Activated T-cell treated with anti-CD3 and anti-CD28 coated beads for 48 hours (primary cell): Measurements from ENCODE around the gene JCHAIN.
"Not testable (repeated sequence)": the region's sequence is repeated elsewhere in the genome, so short reads cannot be mapped to it uniquely, and the experiment has no call there.

ENCODE experiments used
- DNase-seq: peaks from one replicate; pipeline ENCODE4 v3.0.0-alpha.2; 2020; ENCODE audit warnings: low read depth

Gene JCHAIN

DNA sequence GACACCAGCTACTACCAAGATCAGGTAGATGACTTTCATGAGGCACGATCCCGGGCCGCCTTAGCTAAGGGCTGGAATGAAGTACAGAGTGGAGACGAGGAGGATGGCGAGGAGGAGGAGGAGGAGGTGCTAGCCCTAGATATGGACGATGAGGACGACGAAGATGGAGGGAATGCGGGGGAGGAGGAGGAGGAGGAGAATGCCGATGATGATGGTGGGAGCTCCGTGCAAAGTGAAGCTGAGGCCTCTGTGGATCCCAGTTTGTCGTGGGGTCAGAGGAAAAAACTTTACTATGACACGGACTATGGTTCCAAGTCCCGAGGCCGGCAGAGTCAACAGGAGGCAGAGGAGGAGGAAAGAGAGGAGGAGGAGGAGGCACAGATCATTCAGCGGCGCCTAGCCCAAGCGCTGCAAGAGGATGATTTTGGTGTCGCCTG is 22.5 kb upstream of the JCHAIN start:
- no peak for DNase-seq

- peak; percentile 90 for DNase-seq
Measured at GRCh38 chr4:70687821-70688794, 21.8 kb upstream of the JCHAIN start, which contains the start of gene UTP3. TSS of gene UTP3 (plus strand) at chr4:70688532. CDS start at chr4:70688678, 146 bp downstream.

- DNase-seq = no peak
Measured at GRCh38 chr4:70687392-70687791, 21.1 kb upstream of the JCHAIN start.

GRCh38 chr4:70682142-70682541 is 15.8 kb upstream of the JCHAIN start:
- not testable (repeated sequence) for DNase-seq

DNA sequence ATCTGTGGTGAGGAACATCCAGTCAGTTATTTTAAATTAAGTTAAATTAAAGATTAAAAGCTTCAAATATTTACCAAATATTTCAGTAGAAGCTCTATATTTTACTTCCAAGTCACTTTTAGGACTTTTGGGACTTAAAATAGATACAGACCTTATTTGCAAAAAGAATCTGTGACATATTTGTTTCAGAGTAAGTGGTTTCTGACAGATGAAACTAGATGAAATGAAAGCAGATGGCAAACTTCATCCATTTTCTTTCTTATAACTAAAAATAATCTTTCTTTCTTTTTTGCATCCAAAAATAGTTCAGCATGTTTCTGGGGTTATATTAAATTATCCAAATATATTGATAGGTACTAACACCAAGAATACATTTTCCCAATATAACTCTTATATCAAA is 15.4 kb upstream of the JCHAIN start:
- no peak for DNase-seq

- no peak for DNase-seq
Measured at GRCh38 chr4:70680934-70681333, 14.6 kb upstream of the JCHAIN start.

DNA sequence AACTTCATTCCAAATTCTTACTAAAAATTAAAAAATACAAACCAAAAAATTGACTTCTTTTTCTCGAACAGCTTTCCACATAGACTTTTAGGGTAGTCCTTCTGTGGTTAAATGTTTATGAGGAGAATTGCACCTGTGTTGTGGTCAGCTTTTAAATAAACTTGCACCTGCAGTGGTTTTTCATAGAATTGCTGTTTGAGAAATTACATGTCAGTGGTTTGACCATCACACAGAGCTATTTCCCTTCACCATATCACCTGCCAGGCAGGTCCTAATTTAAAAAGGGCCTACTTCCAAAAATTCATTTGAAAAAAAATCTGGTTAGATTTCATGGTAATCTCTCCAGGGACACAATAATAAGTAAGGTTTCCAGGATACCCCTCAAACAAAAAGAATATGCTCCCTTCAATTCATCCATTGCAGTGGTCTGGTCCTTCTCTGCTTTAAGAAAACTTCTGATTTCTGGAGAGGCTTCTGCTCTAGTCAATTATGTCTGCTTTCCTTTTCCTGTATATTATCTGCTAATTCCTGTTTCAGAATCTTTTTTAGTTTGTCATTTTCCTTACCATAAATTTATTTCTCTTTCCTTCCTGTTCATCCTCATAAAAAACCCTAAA is 12.2 kb upstream of the JCHAIN start:
- no peak for DNase-seq

GRCh38 chr4:70676554-70677090 is 10.3 kb upstream of the JCHAIN start:
- no peak for DNase-seq

GRCh38 chr4:70674731-70675130 is 8.4 kb upstream of the JCHAIN start:
- no peak for DNase-seq

DNA sequence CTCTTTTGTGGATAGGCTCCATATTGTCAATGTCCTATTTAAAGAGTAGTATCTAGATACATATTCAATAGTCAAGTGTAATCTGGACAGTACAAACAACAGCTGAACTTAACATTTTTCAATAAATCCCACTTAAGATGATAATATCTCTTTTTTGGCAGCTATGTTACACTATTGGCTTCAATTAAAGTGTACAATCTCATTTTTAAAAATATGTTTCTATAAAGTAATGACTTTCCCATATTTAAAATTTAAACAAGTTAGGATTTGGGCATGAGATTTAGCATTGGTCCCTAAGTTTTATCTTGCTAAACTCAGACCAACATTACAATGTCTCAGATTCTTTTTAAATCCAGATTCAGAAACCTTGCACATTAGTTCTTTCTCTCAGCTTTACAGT is 7.9 kb upstream of the JCHAIN start:
- DNase-seq = no peak

DNA sequence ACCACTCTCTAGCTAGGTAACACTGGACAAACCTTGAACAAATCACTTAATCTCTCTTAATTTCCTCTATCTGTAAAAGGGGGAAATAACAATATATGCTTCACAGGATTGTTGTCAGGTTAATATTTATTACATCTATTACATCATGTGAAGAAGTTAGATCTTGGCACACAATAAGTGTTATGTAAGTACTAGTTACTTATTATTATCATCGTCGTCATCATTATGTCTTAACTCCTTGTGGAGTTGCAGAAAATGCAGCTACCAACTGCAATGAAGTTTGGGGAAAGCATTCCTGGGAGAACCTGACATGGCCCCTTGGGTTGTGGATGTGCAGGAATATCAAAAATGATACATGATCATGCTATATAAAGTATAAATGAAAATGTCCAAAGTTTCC is 4.8 kb upstream of the JCHAIN start:
- no peak for DNase-seq

DNA sequence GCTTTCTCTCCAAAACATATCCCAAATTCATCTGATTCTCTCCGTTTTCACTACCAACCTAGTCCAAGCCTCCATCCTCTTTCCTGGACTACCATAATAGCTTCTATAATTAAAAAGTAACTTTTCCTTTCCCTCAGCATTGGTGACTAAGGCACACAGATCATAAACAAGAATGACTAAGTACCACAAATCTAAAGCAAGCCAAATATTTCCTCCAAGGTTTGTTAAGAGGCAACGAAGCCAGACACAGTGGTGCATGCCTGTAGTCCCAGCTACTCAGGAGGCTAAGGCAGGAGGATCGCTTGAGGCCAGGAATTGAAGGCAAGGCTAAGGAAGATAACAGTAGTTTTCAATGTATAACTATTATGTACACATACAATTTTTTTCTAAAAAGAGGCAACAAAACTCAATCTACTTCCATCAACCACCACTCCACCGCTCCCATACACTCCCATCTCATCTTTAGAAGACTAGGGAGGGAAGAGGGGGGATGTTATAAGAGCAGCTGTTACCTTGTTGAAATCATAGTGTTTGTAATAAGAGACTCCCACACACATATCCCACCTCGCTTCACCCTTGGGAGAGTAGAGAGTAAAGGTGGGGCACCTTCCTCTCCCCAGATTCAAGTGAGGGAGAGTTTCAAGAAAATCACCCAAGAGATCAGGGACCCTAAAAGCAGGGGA is 4.2 kb upstream of the JCHAIN start:
- DNase-seq = no peak

GRCh38 chr4:70667740-70668535 is 1.6 kb upstream of the JCHAIN start:
- no peak for DNase-seq

- DNase-seq = peak; percentile 12
Measured at GRCh38 chr4:70661309-70661922, 4.9 kb downstream of the JCHAIN start.

DNA sequence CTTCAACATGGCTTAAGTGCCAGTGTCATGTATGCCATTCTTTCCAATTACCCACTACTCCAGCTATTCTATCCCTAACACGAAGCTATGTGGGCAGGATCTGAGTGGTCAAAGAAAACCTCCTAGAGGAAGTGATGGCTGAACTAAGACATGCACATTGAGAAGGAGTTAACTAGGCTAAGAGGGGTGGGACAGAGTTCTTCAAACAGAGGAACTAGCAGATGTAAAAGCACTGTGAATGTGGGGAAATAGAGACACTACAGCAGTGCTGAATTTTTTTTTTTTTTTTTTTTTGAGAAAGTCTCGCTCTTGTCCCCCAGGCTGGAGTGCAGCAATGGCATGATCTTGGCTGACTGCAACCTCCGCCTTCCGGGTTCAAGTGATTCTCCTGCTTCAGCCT is 6.2 kb downstream of the JCHAIN start:
- DNase-seq = no peak

- no peak for DNase-seq
Measured at GRCh38 chr4:70658418-70658817, 7.9 kb downstream of the JCHAIN start.

DNA sequence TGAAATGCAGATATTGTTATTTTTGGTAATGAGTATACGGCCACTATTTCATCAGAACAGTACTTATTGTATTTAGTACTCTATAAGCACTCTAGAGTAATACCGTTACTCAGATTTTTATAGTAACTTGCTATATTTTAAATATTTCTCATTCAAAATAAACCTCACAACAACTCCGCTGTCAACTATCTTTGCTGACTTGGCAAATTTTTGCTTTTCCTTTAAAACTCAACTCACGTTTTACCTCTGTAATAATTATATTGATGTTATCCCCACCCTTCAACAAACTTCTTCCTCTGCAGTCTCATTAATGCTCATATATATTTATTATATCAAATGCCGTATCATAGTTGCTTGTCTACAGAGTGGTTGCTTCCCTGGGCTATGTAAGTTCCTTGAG is 9.0 kb downstream of the JCHAIN start:
- no peak for DNase-seq

GRCh38 chr4:70654605-70655011 is 11.7 kb downstream of the JCHAIN start:
- DNase-seq = no peak

DNA sequence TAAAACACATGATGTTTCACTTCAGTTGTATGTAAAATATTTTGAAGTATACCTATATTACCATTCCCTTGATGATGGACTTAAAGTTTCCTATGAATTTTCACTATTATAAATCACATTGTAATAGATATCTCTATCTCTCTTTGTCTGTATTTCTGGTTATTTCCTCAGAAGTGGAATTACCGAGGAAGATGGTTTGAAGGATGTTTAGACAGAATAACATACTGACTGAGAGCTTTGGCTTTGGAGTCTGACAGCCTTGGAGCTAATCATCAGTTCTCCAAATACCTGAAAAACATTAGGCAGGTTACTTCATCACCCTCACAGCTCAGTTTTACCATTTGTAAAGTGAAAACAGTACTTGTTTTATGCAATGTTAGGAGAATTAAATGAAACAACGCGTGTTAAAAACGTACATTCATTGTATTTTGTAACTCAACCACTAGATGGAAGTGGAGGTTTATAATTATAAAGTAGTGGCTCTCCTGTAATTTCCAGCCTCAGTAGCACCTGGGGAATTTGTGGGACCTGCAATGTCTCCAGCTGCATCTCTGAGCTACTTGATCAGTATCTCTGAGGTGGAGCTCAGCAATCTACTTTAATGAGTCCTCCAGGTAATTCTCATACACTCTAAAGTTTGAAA is 14.3 kb downstream of the JCHAIN start:
- DNase-seq = no peak

- not testable (repeated sequence) for DNase-seq
Measured at GRCh38 chr4:70650741-70651140, 15.6 kb downstream of the JCHAIN start.

DNA sequence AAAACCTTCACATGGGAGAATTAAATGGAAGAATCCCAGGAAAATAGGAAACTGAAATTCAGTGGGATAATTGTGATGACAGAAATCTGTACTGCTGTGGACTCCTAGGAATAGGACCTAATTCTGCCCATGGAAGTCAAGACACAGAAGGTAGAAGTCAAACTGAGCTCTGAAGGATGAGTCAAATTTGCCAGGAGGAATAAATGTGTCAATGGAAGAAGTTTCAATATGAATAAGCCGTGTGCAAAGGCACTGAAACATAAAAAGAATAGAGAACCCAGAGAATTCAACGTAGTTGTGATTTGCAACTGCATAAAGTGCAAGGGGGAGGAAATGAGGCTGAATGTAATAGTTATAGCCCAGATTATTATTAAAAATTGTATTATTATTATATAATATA is 26.1 kb downstream of the JCHAIN start:
- no peak for DNase-seq
